Measurements from ENCODE around the gene BAHD1. TPM values are rescaled to one million over a fixed set of nuclear protein-coding genes. Genes with fewer than 3 reads are reported as not detected.
A peak's percentile ranks its signal among the peaks of the same experiment; 100 is the strongest.

BAHD1 gene
- polyA plus RNA-seq, 1 of the 3 experiments (the other 2 are of a cell fraction), result 5.5 TPM

- no peaks in the 10 kb centered on the region for H3K9me3 ChIP-seq
- no peak for TF ChIP-seq USF1 (IDR thresholded peaks at IDR 0.05; ENCODE audit: borderline replicate concordance, low read depth)
- TF ChIP-seq FOXJ3 (CRISPR knock-in tag; IDR thresholded peaks at IDR 0.05), result no peak
- TF ChIP-seq PBX3 (IDR thresholded peaks at IDR 0.05), result no peak
- no peak for TF ChIP-seq EP300 (IDR thresholded peaks at IDR 0.05; ENCODE audit: borderline replicate concordance in 1 of 2, low read depth in 1 of 2, low read length in 1 of 2)
- TF ChIP-seq IRF3 (IDR thresholded peaks at IDR 0.05; ENCODE audit: low read depth, low read length), result no peak
- no peak for TF ChIP-seq ZBTB33 (IDR thresholded peaks at IDR 0.05; ENCODE audit: borderline replicate concordance, low read depth)
- TF ChIP-seq MAX (IDR thresholded peaks at IDR 0.05; ENCODE audit: low read depth), result no peak
- no peak for TF ChIP-seq GATA2 (CRISPR knock-in tag; IDR thresholded peaks at IDR 0.05)
- TF ChIP-seq SMC3 (IDR thresholded peaks at IDR 0.05; ENCODE audit: low read depth, low read length), result no peak
- TF ChIP-seq FOXM1 (IDR thresholded peaks at IDR 0.05; ENCODE audit: low read depth), result no peak
- no peak for TF ChIP-seq RAD21 (IDR thresholded peaks at IDR 0.05; ENCODE audit: low read length)
- TF ChIP-seq MXI1 (IDR thresholded peaks at IDR 0.05; ENCODE audit: low read depth, low read length), result no peak
- TF ChIP-seq RFX5 (IDR thresholded peaks at IDR 0.05; ENCODE audit: low read length), result no peak
- no peak for TF ChIP-seq YY1 (IDR thresholded peaks at IDR 0.05; ENCODE audit: low read depth)
- TF ChIP-seq TAF1 (IDR thresholded peaks at IDR 0.05; ENCODE audit: borderline replicate concordance, low read depth, low read length), result no peak
- no peaks in the 10 kb centered on the region for H3K36me3 ChIP-seq (replicated peaks in 1 of 2; ENCODE audit: control insufficient read depth in 1 of 2, insufficient read depth in 2 of 2, low read length in 1 of 2)
- no peaks in the 10 kb centered on the region for H3K79me2 ChIP-seq (ENCODE audit: insufficient read depth)
- H3K27me3 ChIP-seq (ENCODE audit: insufficient read depth), result no peaks in the 10 kb centered on the region
- ChIA-PET CTCF (interaction anchor here (1.5 kb wide), 1 partner anchor 10 kb away, joined by 3 read pairs; no protein-coding TSS in a partner anchor), POLR2A (no interaction called here)
- H3K27ac ChIP-seq (ENCODE audit: low read depth in 2 of 2, low read length in 1 of 2), result no peak overlapping the region
- H3F3A ChIP-seq (replicated peaks; ENCODE audit: insufficient read depth), result no peaks in the 10 kb centered on the region
- H3K4me1 ChIP-seq (ENCODE audit: control insufficient read depth in 1 of 2, insufficient read depth in 2 of 2, low read depth in 1 of 2, low read length in 1 of 2), result no peaks in the 10 kb centered on the region; a peak in 1 of 4 replicates
- no peak overlapping the region for H2AFZ ChIP-seq (ENCODE audit: low read depth)
- H3K4me3 ChIP-seq (ENCODE audit: low read depth in 2 of 2, low read length in 1 of 2), result no peak overlapping the region; a peak in 1 of 4 replicates
- H3K9ac ChIP-seq, result no peak overlapping the region
- H3K9me2 ChIP-seq, result no peaks in the 10 kb centered on the region
- 55% methylated on average over 46 of the region's 61 CpGs for WGBS (ENCODE audit: low lambda C conversion rate)
- H3K4me2 ChIP-seq, result no peak overlapping the region
- DNase-seq, result peak; percentile 82
- H4K20me1 ChIP-seq (ENCODE audit: insufficient read depth), result no peaks in the 10 kb centered on the region
Measured at GRCh38 chr15:40511472-40512133, 70.8 kb downstream of the BAHD1 start.
